OCI-LY3 (cell line): ENCODE data around the gene SULT4A1.

Source experiments
- CTCF ChIP-seq: fragments of 200-600, 300-600 bp; sonication (generic); IDR thresholded peaks from 2 replicates; pipeline ENCODE4 v1.5.1; 2014; ENCODE audit warnings: antibody characterized with exemption, low read length, low read depth
- EZH2phosphoT487 ChIP-seq: fragments of 200-600 bp; shearing (Covaris generic); IDR thresholded peaks from 2 replicates; pipeline ENCODE4 v1.6.1; 2018; ENCODE audit warnings: antibody characterized with exemption, mixed run types, low read depth

- TF ChIP-seq CTCF (no peak), EZH2phosphoT487 (no peak)
These were observed 23.5 kb upstream of the SULT4A1 start for GRCh38 chr22:43885786-43886185.
